H1 (cell line): ENCODE data around the gene SCART1. TPM values are rescaled to one million over a fixed set of nuclear protein-coding genes. Genes with fewer than 3 reads are reported as not detected.
"Not testable (repeated sequence)": the region's sequence is repeated elsewhere in the genome, so short reads cannot be mapped to it uniquely, and the experiment has no call there.

Source experiments
- CTCF ChIA-PET: fragments of 300-600 bp; sonication (Branson Sonifier 250); formaldehyde crosslinking; loops from one replicate; lab custom pipeline; 2021; ENCODE audit not compliant: partially characterized antibody; lab: Charles Lee
- POLR2A ChIA-PET: fragments of 300-600 bp; sonication (Branson Sonifier 250); formaldehyde crosslinking; loops from one replicate; lab custom pipeline; 2021; ENCODE audit warnings: inconsistent platforms; ENCODE audit not compliant: partially characterized antibody; lab: Charles Lee
- DNase-seq, 2 experiments: peaks; one replicate each; pipeline versions ENCODE4 v3.0.0 to v3.0.0-alpha.2; 2010 to 2022; ENCODE audit warnings: low spot score in 2 of 2, low read depth in 1 of 2, mixed read lengths in 1 of 2
- FAIRE-seq: peaks from 2 replicates; lab custom pipeline; 2011; peaks lifted over from hg19 to GRCh38; lab: Jason Lieb, UNC
- H2AFZ ChIP-seq: 2 replicates; pipeline ENCODE4 v1.8.1; 2012; ENCODE audit warnings: low read length, inconsistent platforms
- H2AK5ac ChIP-seq: 2 replicates; pipeline ENCODE4 v1.6.1; 2013; ENCODE audit warnings: low read depth, low read length
- H2BK120ac ChIP-seq: replicated peaks from 2 replicates; pipeline ENCODE3; 2013; ENCODE audit warnings: low read depth, low read length, inconsistent platforms
- H2BK12ac ChIP-seq: 2 replicates; pipeline ENCODE4 v1.6.1; 2013; ENCODE audit warnings: low read depth, low read length
- H2BK15ac ChIP-seq: 2 replicates; pipeline ENCODE4 v1.6.1; 2013; ENCODE audit warnings: low read length
- H2BK20ac ChIP-seq: 2 replicates; pipeline ENCODE4 v1.6.1; 2013; ENCODE audit warnings: low read length
- H2BK5ac ChIP-seq: 2 replicates; pipeline ENCODE4 v1.6.1; 2013; ENCODE audit warnings: low read depth, low read length
- H3K14ac ChIP-seq: 2 replicates; pipeline ENCODE4 v1.6.1; 2013; ENCODE audit warnings: inconsistent platforms; ENCODE audit not compliant: insufficient read length
- H3K18ac ChIP-seq: 2 replicates; pipeline ENCODE4 v1.6.1; 2013; ENCODE audit warnings: low read length; ENCODE audit errors: extremely low read depth
- H3K23ac ChIP-seq: 2 replicates; pipeline ENCODE4 v1.6.1; 2013; ENCODE audit warnings: inconsistent platforms; ENCODE audit not compliant: insufficient read length
- H3K23me2 ChIP-seq: 2 replicates; pipeline ENCODE4 v1.6.1; 2013; ENCODE audit warnings: low read depth, low read length
- H3K27ac ChIP-seq: 2 replicates; pipeline ENCODE4 v1.6.1; 2011; ENCODE audit warnings: low read depth, low read length, inconsistent platforms
- H3K27me3 ChIP-seq, 4 experiments: replicated peaks in 1 of 4; 1 replicate in 1 of 4; 2 replicates in 3 of 4; pipeline versions ENCODE4 v1.6.1 to v1.8.1; 2011 to 2013; ENCODE audit warnings: low read length in 3 of 4, mild to moderate bottlenecking in 3 of 4, inconsistent platforms in 2 of 4, mixed read lengths in 2 of 4, moderate library complexity in 1 of 4; ENCODE audit not compliant: control insufficient read depth in 3 of 4, insufficient read depth in 3 of 4; ENCODE audit errors: extremely low read depth in 1 of 4
- H3K36me3 ChIP-seq, 4 experiments: 2 replicates each; pipeline versions ENCODE4 v1.6.1 to v1.8.1; 2011 to 2013; ENCODE audit warnings: mild to moderate bottlenecking in 4 of 4, low read length in 3 of 4, moderate library complexity in 2 of 4, control low read depth in 1 of 4, inconsistent platforms in 1 of 4; ENCODE audit not compliant: insufficient read depth in 4 of 4, control insufficient read depth in 2 of 4
- H3K4ac ChIP-seq: replicated peaks from 2 replicates; pipeline ENCODE3; 2013; ENCODE audit warnings: low read length, low read depth, mixed read lengths, inconsistent platforms; ENCODE audit not compliant: insufficient read length
- H3K4me1 ChIP-seq, 4 experiments: replicated peaks in 1 of 4; 1 replicate in 1 of 4; 2 replicates in 3 of 4; pipeline versions ENCODE4 v1.6.1 to v1.8.1; 2011 to 2013; ENCODE audit warnings: low read length in 3 of 4, inconsistent platforms in 2 of 4, mixed read lengths in 1 of 4; ENCODE audit not compliant: insufficient read depth in 4 of 4, control insufficient read depth in 3 of 4
- H3K4me2 ChIP-seq, 2 experiments: 2 replicates each; pipeline versions ENCODE4 v1.6.1 to v1.8.1; 2011 to 2013; ENCODE audit warnings: low read depth in 2 of 2, low read length in 2 of 2, control low read depth in 1 of 2, inconsistent platforms in 1 of 2, mild to moderate bottlenecking in 1 of 2; ENCODE audit not compliant: insufficient read depth in 1 of 2
- H3K4me3 ChIP-seq, 4 experiments: fragments of 200-600, 300-600 bp in 1 of 4; sonication (generic), shearing (Covaris generic), sonication (Bioruptor Twin) in 1 of 4; 2 replicates each; pipeline versions ENCODE4 v1.5.1 to v1.8.1; 2011 to 2016; ENCODE audit warnings: low read length in 4 of 4, low read depth in 3 of 4, control low read depth in 2 of 4, inconsistent platforms in 2 of 4, mild to moderate bottlenecking in 2 of 4, mixed read lengths in 1 of 4, moderate library complexity in 1 of 4; ENCODE audit not compliant: insufficient read depth in 2 of 4; ENCODE audit errors: extremely low read depth in 1 of 4
- H3K56ac ChIP-seq: replicated peaks from 2 replicates; pipeline ENCODE3; 2013; ENCODE audit warnings: low read depth, mild to moderate bottlenecking, mixed read lengths, low read length, inconsistent platforms; ENCODE audit not compliant: insufficient read length
- H3K79me1 ChIP-seq: 2 replicates; pipeline ENCODE4 v1.6.1; 2013; ENCODE audit warnings: low read depth, low read length, control low read depth
- H3K79me2 ChIP-seq, 2 experiments: 2 replicates each; pipeline versions ENCODE4 v1.6.1 to v1.8.1; 2012 to 2013; ENCODE audit warnings: low read length in 2 of 2, mild to moderate bottlenecking in 2 of 2, inconsistent platforms in 1 of 2; ENCODE audit not compliant: insufficient read depth in 2 of 2, control insufficient read depth in 1 of 2
- H3K9ac ChIP-seq, 4 experiments: replicated peaks in 1 of 4; 1 replicate in 1 of 4; 2 replicates in 3 of 4; pipeline versions ENCODE4 v1.6.1 to v1.8.1; 2011 to 2013; ENCODE audit warnings: low read depth in 3 of 4, low read length in 3 of 4, control low read depth in 2 of 4, mild to moderate bottlenecking in 2 of 4, moderate library complexity in 2 of 4, inconsistent platforms in 1 of 4; ENCODE audit errors: extremely low read depth in 1 of 4
- H3K9me3 ChIP-seq, 2 experiments: 2 replicates each; pipeline versions ENCODE4 v1.6.1 to v1.8.1; 2012 to 2013; ENCODE audit warnings: mild to moderate bottlenecking in 2 of 2, moderate library complexity in 2 of 2, control low read depth in 1 of 2, inconsistent platforms in 1 of 2, low read depth in 1 of 2, low read length in 1 of 2, mixed read lengths in 1 of 2; ENCODE audit not compliant: insufficient read depth in 2 of 2
- H4K20me1 ChIP-seq, 2 experiments: replicated peaks in 1 of 2; 2 replicates each; pipeline versions ENCODE3 to v1.8.1; 2011 to 2013; ENCODE audit warnings: inconsistent platforms in 2 of 2, low read length in 2 of 2, mild to moderate bottlenecking in 1 of 2; ENCODE audit not compliant: insufficient read depth in 2 of 2, control insufficient read depth in 1 of 2
- H4K5ac ChIP-seq: 2 replicates; pipeline ENCODE4 v1.6.1; 2013; ENCODE audit warnings: low read length, low read depth, mixed read lengths, inconsistent platforms; ENCODE audit not compliant: insufficient read length
- H4K8ac ChIP-seq: 2 replicates; pipeline ENCODE4 v1.8.0; 2013; ENCODE audit warnings: mild to moderate bottlenecking, moderate library complexity, low read length, inconsistent platforms; ENCODE audit not compliant: insufficient read depth; ENCODE audit errors: extremely low read depth
- H4K91ac ChIP-seq: replicated peaks from 2 replicates; pipeline ENCODE3; 2013; ENCODE audit warnings: low read length, mixed read lengths, inconsistent platforms; ENCODE audit not compliant: insufficient read length
- WGBS, 2 experiments: shearing (Covaris generic) in 1 of 2; methylation state at CpG; one replicate each; pipeline versions ENCODE4 v1.1.6 to v1.1.7; 2013 to 2015; ENCODE audit warnings: low lambda C conversion rate in 2 of 2, mixed read lengths in 2 of 2, inconsistent platforms in 1 of 2, low coverage in 1 of 2, missing lambda C conversion rate in 1 of 2; ENCODE audit not compliant: insufficient replicate concordance in 2 of 2, insufficient coverage in 1 of 2, insufficient read length in 1 of 2; ENCODE audit errors: extremely low coverage in 1 of 2, missing lambda C conversion rate in 1 of 2; 5-methylcytosine and 5-hydroxymethylcytosine counted together
- polyA plus RNA-seq, 7 experiments: library from polyadenylated mRNA; depleted of rRNA in 3 of 7; stranded (reverse) in 5 of 7; unstranded in 2 of 7; fragments of >200 nt in 5 of 7; fragments of 200-250 nt in 2 of 7; gene quantifications; 1 replicate in 5 of 7; 2 replicates in 1 of 7; 4 replicates in 1 of 7; pipeline versions ENCODE4 v1.2.1 to v1.2.3, GENCODE V29; 2011 to 2013; ENCODE audit warnings: missing spikeins in 2 of 7, mixed read lengths in 2 of 7
- total RNA-seq: library from RNA; stranded (reverse); fragmentation: NEBNext Ultra II Directional; extraction: Animal tissue kit (Norgen Biotek cat#: 25700); gene quantifications from 2 replicates; pipeline ENCODE4 v1.2.1, GENCODE V29; 2021

SCART1 gene
- total and polyA plus RNA-seq, 2 of the 8 experiments (the other 6 are each of a cell fraction or from before 2014, with no cell fraction given), result 0.14 to 0.19 TPM

GRCh38 chr10:133499176-133499575 lies 45.4 kb downstream of the SCART1 start:
- not testable (repeated sequence) for FAIRE-seq

GRCh38 chr10:133500897-133501296 lies 47.2 kb downstream of the SCART1 start:
- H4K8ac ChIP-seq, H2BK20ac ChIP-seq, CTCF ChIA-PET, H3K56ac ChIP-seq, H2BK120ac ChIP-seq, FAIRE-seq, H4K91ac ChIP-seq, DNase-seq, H3K27me3 ChIP-seq, H3K4me2 ChIP-seq, H2BK12ac ChIP-seq, H2AFZ ChIP-seq, H3K4me3 ChIP-seq, H3K79me1 ChIP-seq, H3K4ac ChIP-seq, H3K23me2 ChIP-seq, H3K14ac ChIP-seq, H3K4me1 ChIP-seq, H3K9ac ChIP-seq, H4K5ac ChIP-seq, H2AK5ac ChIP-seq, H3K18ac ChIP-seq, H4K20me1 ChIP-seq, H2BK15ac ChIP-seq, H3K79me2 ChIP-seq, POLR2A ChIA-PET, H3K23ac ChIP-seq, H2BK5ac ChIP-seq, H3K36me3 ChIP-seq, H3K27ac ChIP-seq: not testable (repeated sequence)
- WGBS, 2 experiments, result 71% methylated on average over 4 of the region's 4 CpGs; no CpG with 5 or more reads in 1 of the 2 experiments
- peaks cover 29 to 59% of the 10 kb centered on the region in 2 experiments for H3K9me3 ChIP-seq

More at GRCh38 chr10:133499176-133499575, 45.4 kb downstream of the SCART1 start:
- H4K91ac ChIP-seq, H3K14ac ChIP-seq, H2AFZ ChIP-seq, H2BK20ac ChIP-seq, H2BK12ac ChIP-seq, H3K27me3 ChIP-seq, H3K36me3 ChIP-seq, H3K4me1 ChIP-seq, H3K4me2 ChIP-seq, H2BK120ac ChIP-seq, H4K8ac ChIP-seq, H2AK5ac ChIP-seq, H4K20me1 ChIP-seq, H3K56ac ChIP-seq, H3K23ac ChIP-seq, H3K27ac ChIP-seq, CTCF ChIA-PET, H3K79me1 ChIP-seq, H4K5ac ChIP-seq, H3K9ac ChIP-seq, H3K23me2 ChIP-seq, H3K4ac ChIP-seq, H2BK5ac ChIP-seq, POLR2A ChIA-PET, H3K4me3 ChIP-seq, H2BK15ac ChIP-seq, H3K18ac ChIP-seq, H3K79me2 ChIP-seq, DNase-seq: not testable (repeated sequence)
- peaks cover 29 to 74% of the 10 kb centered on the region in 2 experiments for H3K9me3 ChIP-seq
- WGBS, 2 experiments, result 56% methylated on average over 1 of the region's 1 CpG; no CpG with 5 or more reads in 1 of the 2 experiments
